NK-92 (cell line): ENCODE measurements around the gene VASH2.
A peak's percentile ranks its signal among the peaks of the same experiment; 100 is the strongest.
"Not testable (repeated sequence)": the region's sequence is repeated elsewhere in the genome, so short reads cannot be mapped to it uniquely, and the experiment has no call there.

Source experiments
- DNase-seq: peaks from one replicate; lab custom pipeline; 2025; ENCODE audit not compliant: unreplicated experiment; lab: John Stamatoyannopoulos, UW

VASH2 gene

GRCh38 chr1:212980123-212980785 lies 29.9 kb downstream of the VASH2 start:
- no peak for DNase-seq

DNA sequence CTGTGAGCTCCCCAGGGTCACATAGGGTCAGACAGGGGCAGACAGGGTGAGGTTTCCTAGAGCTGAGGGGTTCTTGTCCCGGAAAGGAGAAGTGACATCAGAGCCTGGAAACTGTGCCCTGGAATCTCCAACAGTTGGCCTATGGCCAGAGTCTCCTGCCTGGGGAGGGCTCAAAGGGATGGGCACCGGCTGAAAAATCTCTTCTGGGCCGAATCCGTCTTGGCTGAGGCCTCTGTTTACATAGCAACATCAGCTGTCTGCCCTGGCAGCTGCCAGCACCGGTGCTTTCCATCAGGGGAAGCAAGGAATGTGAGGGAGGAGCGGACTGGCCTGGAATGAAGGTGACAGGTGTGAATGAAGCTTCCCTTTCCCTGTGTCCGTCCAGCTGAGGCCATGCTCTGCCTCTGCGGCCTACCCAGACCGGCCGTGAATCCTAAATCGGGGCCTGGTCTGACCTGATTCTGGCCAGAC lies 30.7 kb downstream of the VASH2 start:
- no peak for DNase-seq

- DNase-seq = no peak
Observed at GRCh38 chr1:212981571-212982328, 31.4 kb downstream of the VASH2 start.

DNA sequence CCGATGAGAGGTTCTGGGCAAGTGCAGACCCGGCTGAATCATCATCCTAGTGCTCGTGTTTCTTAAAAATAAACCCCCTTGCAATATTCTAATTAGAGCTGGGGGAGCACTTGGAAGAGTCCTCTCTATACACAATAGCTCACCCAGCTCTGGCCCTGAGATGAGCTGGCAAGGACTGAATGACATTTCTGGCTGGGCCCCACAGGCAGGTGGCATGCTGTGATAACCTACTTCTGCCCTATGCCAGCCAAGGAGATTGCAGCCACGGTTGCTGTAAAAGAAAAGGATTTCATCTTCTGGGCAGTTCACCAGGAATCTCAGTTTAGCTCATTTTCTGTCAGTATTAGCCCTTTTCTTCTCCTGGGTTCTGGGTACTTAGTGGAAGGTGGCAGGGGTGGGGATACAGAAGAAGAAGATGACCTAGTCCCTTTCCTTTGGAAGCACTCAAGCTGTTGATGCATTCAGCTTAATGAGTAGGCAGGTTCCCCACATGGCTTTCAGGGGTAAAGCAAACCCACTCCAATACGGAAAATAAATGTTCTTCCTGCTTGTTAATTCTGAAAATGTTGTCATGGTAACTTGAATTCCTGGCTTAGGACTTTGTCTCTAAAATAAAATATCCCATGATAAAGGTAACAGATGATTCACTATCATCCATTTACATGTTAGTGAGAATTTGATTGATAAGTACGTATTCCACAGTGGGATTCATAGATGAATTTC lies 32.2 kb downstream of the VASH2 start:
- no peak for DNase-seq

- no peak for DNase-seq
Observed at GRCh38 chr1:212983482-212983881, 33.1 kb downstream of the VASH2 start.

DNA sequence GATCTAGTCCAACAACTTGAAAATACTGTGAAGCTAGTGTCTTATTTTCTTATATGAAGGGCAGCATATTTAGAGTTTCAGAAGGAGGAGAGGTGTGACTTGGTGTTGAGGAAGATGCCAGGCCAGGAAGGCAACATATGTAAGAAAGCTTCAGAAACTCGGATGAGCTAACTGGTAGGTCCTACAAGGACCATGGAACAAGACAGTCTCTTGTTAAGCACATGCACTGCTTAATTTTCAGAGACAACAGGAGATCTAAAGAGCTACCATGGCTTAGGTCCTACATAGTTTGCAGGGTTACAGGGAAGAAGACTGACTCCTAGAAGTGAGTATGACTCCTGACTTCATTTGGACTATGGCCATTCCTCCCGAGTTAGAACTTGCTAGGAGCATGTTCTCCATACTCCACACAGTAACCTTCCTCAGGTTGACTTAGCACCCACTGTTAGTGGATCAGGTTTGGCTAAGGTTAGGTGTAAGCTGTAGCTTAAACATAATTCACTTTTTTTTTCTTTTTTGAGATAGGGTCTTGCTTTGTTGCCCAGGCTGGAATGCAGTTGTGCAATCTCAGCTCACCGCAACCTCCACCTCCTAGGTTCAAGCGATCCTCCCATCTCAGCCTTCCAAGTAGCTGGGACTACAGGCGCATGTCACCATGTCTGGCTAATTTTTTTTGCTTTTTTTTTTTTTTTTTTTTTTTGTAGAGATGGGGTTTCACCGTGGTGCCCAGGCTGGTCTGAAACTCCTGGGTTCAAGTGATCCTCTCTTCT lies 34.4 kb downstream of the VASH2 start:
- DNase-seq = no peak

- DNase-seq = no peak
Observed at GRCh38 chr1:212986551-212986950, 36.2 kb downstream of the VASH2 start.

DNA sequence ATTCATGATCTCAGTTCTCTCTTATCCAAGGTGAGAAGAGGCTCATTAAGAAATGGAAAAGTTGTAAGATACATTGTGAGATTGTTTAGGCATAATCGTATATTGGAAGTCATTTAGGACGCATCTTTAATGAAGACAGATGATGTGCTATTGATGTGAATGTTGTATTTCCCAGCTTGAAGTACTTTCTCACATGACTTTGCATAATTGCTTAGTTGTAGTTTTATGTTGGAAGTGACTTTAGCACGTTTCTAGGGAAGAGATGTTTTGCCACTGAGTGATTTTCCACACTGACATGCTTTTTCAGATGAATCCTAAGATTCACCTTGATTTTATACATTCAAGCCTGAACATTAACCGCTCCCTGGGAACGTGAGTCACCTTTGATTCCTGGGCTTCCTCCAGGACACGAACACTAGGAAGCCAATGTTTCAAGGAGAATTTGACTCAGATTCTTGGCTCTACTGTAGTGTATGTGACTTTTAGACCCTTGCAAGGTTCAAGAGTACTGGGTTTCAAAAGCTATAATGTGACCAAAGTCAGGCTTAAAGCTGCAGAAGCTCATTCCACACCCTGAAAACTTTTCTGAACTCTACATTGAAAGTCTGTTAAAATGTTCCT lies 37.5 kb downstream of the VASH2 start:
- no peak for DNase-seq

- DNase-seq = no peak
Observed at GRCh38 chr1:212990276-212990675, 39.9 kb downstream of the VASH2 start.

GRCh38 chr1:212993960-212994359 lies 43.6 kb downstream of the VASH2 start:
- DNase-seq = not testable (repeated sequence)

GRCh38 chr1:212994926-212995325 lies 44.6 kb downstream of the VASH2 start:
- DNase-seq = no peak

DNA sequence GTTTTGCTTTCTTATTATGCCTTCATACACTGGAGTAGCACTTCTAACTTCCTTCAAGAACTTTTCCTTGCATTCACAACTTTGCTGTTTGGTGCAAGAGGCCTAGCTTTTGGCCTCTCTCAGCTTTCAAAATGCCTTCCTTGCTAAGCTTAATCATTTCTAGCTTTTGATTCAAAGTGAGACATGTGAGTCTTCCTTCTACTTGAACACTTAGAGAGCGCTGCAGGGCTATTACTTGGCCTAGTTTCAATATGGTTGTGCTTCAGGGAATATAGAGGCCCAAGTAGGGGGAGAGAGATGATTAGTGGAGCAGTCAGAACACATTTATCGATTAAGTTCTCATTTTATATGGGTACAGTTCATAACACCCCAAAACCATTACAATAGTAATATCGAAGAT lies 52.9 kb downstream of the VASH2 start:
- DNase-seq = no peak

- DNase-seq = no peak
Observed at GRCh38 chr1:213008564-213008963, 58.2 kb downstream of the VASH2 start.

DNA sequence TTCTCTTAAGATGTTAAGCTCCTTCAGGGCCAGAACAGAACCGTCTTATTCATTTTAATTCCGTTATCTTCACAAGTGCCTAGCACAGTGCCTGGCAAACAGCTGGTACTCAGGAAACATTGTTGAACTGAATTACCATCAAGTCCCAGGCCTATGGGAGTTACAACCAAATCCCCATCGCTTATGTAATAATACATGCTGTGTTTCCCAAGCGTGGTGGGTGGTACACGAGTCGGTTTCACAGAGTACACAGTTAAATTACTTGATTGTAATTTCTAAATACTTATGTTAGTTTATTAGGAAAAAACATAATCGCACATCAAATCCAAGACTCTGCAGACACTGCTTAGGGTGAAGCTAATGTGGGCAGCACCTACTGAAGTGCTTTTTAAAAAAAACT lies 64.3 kb downstream of the VASH2 start:
- DNase-seq = no peak

- DNase-seq = peak; percentile 77
Observed at GRCh38 chr1:213015099-213016050, 65.0 kb downstream of the VASH2 start, which contains the start of gene ANGEL2. ANGEL2 (minus strand) TSS chr1:213015867; CDS start chr1:213015671, 196 bp downstream.

GRCh38 chr1:213017447-213018273 lies 67.3 kb downstream of the VASH2 start:
- no peak for DNase-seq

- no peak for DNase-seq
Observed at GRCh38 chr1:213019450-213019849, 69.1 kb downstream of the VASH2 start.

GRCh38 chr1:213020016-213020415 lies 69.7 kb downstream of the VASH2 start:
- DNase-seq = no peak

DNA sequence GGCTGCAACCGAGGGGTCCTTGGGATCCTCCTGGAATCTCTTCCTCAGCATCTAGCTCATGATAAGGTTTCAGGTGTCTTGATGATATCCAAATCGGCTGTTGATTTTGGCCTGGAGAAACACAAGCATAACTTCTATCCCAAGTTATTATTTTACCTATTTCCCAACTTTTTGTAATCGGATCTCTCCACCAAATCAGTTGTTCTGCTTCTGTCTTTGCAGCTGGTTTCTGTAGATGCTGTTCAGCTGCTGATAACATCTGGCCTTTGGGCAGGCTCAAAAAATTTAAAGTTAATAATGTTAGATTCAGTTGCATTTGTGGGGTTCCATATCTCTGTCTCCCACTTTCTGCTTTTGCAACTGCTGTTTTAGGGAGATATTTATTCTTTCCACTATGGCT lies 76.7 kb downstream of the VASH2 start:
- not testable (repeated sequence) for DNase-seq
